K562 (cell line): ENCODE data around the gene TBL2. TPM values are rescaled to one million over a fixed set of nuclear protein-coding genes. Genes with fewer than 3 reads are reported as not detected.

Experiments used
- BCOR ChIP-seq: fragments of 450-650 bp; IDR thresholded peaks from 2 replicates; pipeline ENCODE4 v1.6.1; 2016
- DEAF1 ChIP-seq: fragments of 450-650 bp; formaldehyde crosslinking; IDR thresholded peaks from 2 replicates; pipeline ENCODE4 v1.4.0; 2020; ENCODE audit warnings: mild to moderate bottlenecking, moderate library complexity
- ELK3 ChIP-seq: fragments of 450-650 bp; formaldehyde crosslinking; IDR thresholded peaks from 2 replicates; pipeline ENCODE4 v1.4.0; 2020; ENCODE audit warnings: mild to moderate bottlenecking
- EP300 ChIP-seq: IDR thresholded peaks from 2 replicates; pipeline ENCODE4 v1.6.1; 2012; ENCODE audit warnings: low read length, improper control_type of control experiment
- GATA2 ChIP-seq: sonication (generic); formaldehyde crosslinking; IDR thresholded peaks from 2 replicates; pipeline ENCODE4 v1.4.0; 2020; ENCODE audit warnings: mild to moderate bottlenecking, missing genetic modification reagents
- HCFC1 ChIP-seq: IDR thresholded peaks from 2 replicates; pipeline ENCODE4 v1.6.1; 2012; ENCODE audit warnings: low read depth, low read length, improper control_type of control experiment
- HEY1 ChIP-seq: fragments of 250-450 bp; sonication (Bioruptor Pico); IDR thresholded peaks from 2 replicates; pipeline ENCODE4 v1.5.0; 2020; ENCODE audit warnings: mild to moderate bottlenecking, moderate library complexity, borderline replicate concordance
- HIVEP1 ChIP-seq: fragments of 250-450 bp; sonication (Bioruptor Pico); IDR thresholded peaks from 2 replicates; pipeline ENCODE4 v1.4.0; 2020; ENCODE audit warnings: mild to moderate bottlenecking
- HMG20B ChIP-seq: fragments of 250-450 bp; sonication (Bioruptor Pico); IDR thresholded peaks from 2 replicates; pipeline ENCODE4 v1.5.0; 2021; ENCODE audit warnings: mild to moderate bottlenecking
- IRF1 ChIP-seq: sonication (generic); formaldehyde crosslinking; IDR thresholded peaks from 2 replicates; pipeline ENCODE4 v1.8.0; 2022; ENCODE audit warnings: missing genetic modification reagents, mild to moderate bottlenecking, borderline replicate concordance
- NKRF ChIP-seq: fragments of 450-650 bp; IDR thresholded peaks from 2 replicates; pipeline ENCODE4 v1.6.1; 2016; ENCODE audit warnings: borderline replicate concordance
- XRCC3 ChIP-seq: fragments of 450-650 bp; IDR thresholded peaks from 2 replicates; pipeline ENCODE4 v1.6.1; 2017; ENCODE audit warnings: mild to moderate bottlenecking, moderate library complexity
- ZBTB11 ChIP-seq, 3 experiments: fragments of 200-800 bp in 1 of 3; fragments of 250-450 bp in 1 of 3; fragments of 450-650 bp in 1 of 3; sonication (Bioruptor Pico) in 1 of 3; sonication (Bioruptor generic) in 1 of 3; formaldehyde crosslinking in 1 of 3; IDR thresholded peaks; 2 replicates each; pipeline versions ENCODE4 v1.6.1 to v1.8.0; 2016 to 2022; ENCODE audit warnings: mild to moderate bottlenecking in 2 of 3, missing genetic modification characterization in 2 of 3, missing compliant biosample characterization in 1 of 3, moderate library complexity in 1 of 3
- ZFP30 ChIP-seq: fragments of 250-450 bp; sonication (Bioruptor Pico); IDR thresholded peaks from 2 replicates; pipeline ENCODE4 v1.8.0; 2022; ENCODE audit warnings: moderate library complexity, mild to moderate bottlenecking, inconsistent platforms, borderline replicate concordance
- ZNF184 ChIP-seq: sonication (generic); formaldehyde crosslinking; IDR thresholded peaks from 2 replicates; pipeline ENCODE4 v1.5.0; 2020; ENCODE audit warnings: missing genetic modification reagents
- ZNF431 ChIP-seq: sonication (generic); formaldehyde crosslinking; IDR thresholded peaks from 2 replicates; pipeline ENCODE4 v1.8.0; 2022; ENCODE audit warnings: mild to moderate bottlenecking, missing genetic modification reagents
- polyA plus RNA-seq, 8 experiments: library from polyadenylated mRNA; depleted of rRNA in 4 of 8; stranded (reverse) in 5 of 8; unstranded in 3 of 8; fragments of >200 nt; fragmentation: Nextera tagmentation in 2 of 8; fragmentation: Illumina TruSeq in 1 of 8; extraction: Ambion mirVana in 2 of 8; extraction: Trizol in 1 of 8; gene quantifications; 2 replicates each; pipeline versions ENCODE4 v1.2.1 to v1.2.3, GENCODE V29; 2011 to 2014; ENCODE audit warnings: inconsistent platforms in 1 of 8, missing spikeins in 1 of 8
- total RNA-seq, 7 experiments: library from RNA; depleted of rRNA in 6 of 7; stranded (reverse); fragments of >200 nt in 6 of 7; fragmentation: Illumina TruSeq in 2 of 7; extraction: Trizol in 2 of 7; gene quantifications; 2 replicates each; pipeline versions ENCODE4 v1.2.1 to v1.2.3, GENCODE V29; 2011 to 2021; ENCODE audit warnings: low replicate concordance in 1 of 7

TBL2 gene
- total and polyA plus RNA-seq, 9 of the 15 experiments (the other 6 are each of a cell fraction or from before 2014, with no cell fraction given), result 2.5 to 123 (median 49.2) TPM

GRCh38 chr7:73526896-73527821 lies 51.2 kb downstream of the TBL2 start (continued):
- no peak for TF ChIP-seq NKRF
- no peak for TF ChIP-seq ELK3
- TF ChIP-seq GATA2 (CRISPR knock-in tag), result no peak
- TF ChIP-seq ZBTB11 (CRISPR knock-in tag; IDR thresholded peaks at IDR 0.05), result no peak
- TF ChIP-seq EP300, result no peak; the same call in 1 of the 2 replicates
- TF ChIP-seq HCFC1, result no peak
- TF ChIP-seq HMG20B (CRISPR knock-in tag), result no peak
- TF ChIP-seq HEY1 (CRISPR knock-in tag), result no peak
- TF ChIP-seq HIVEP1 (CRISPR knock-in tag), result no peak
- TF ChIP-seq BCOR, result no peak
- TF ChIP-seq DEAF1 (CRISPR knock-in tag), result no peak
- no peak for TF ChIP-seq IRF1 (CRISPR knock-in tag)
- no peak for TF ChIP-seq ZNF431 (CRISPR knock-in tag)
- no peak for TF ChIP-seq XRCC3
- no peak for TF ChIP-seq ZNF184 (CRISPR knock-in tag)
- TF ChIP-seq ZFP30 (CRISPR knock-in tag), result no peak
